Measurements from ENCODE around the gene LRRC4.

DNA sequence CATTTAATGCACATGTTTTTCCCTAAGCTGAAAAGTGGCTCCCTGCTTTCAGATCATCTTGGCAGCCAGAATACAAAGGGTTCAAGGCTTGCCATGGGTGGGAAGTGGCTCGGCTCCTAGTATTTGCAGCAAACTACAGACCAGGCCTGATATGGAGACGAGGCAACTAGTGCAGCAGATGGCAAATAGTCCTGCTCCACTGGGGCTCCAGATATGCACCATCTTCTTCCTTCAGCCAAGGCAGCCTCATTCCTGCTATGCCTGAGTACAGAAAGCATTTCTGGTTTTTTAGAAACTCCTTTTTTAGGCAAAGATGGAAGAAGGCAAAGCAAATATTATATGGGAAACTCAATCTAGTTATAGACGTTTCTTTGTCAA is 23.9 kb downstream of the LRRC4 start:
- TF ChIP-seq, protein P1, sequence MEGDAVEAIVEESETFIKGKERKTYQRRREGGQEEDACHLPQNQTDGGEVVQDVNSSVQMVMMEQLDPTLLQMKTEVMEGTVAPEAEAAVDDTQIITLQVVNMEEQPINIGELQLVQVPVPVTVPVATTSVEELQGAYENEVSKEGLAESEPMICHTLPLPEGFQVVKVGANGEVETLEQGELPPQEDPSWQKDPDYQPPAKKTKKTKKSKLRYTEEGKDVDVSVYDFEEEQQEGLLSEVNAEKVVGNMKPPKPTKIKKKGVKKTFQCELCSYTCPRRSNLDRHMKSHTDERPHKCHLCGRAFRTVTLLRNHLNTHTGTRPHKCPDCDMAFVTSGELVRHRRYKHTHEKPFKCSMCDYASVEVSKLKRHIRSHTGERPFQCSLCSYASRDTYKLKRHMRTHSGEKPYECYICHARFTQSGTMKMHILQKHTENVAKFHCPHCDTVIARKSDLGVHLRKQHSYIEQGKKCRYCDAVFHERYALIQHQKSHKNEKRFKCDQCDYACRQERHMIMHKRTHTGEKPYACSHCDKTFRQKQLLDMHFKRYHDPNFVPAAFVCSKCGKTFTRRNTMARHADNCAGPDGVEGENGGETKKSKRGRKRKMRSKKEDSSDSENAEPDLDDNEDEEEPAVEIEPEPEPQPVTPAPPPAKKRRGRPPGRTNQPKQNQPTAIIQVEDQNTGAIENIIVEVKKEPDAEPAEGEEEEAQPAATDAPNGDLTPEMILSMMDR (IDR thresholded peaks at IDR 0.05; ENCODE audit: extremely low read depth in 1 of 2, insufficient read depth in 1 of 2, low read depth in 1 of 2, low read length in 2 of 2): no peak
- TF ChIP-seq POLR2A (IDR thresholded peaks at IDR 0.05; ENCODE audit: low read depth, low read length) (no peak), POLR2AphosphoS5 (IDR thresholded peaks at IDR 0.05; ENCODE audit: insufficient read depth, low read depth, low read length) (no peak), EZH2 (IDR thresholded peaks at IDR 0.05; ENCODE audit: borderline replicate concordance, low read depth, low read length, severe bottlenecking) (no peak), JUN (IDR thresholded peaks at IDR 0.05; ENCODE audit: borderline replicate concordance, insufficient read depth, insufficient read length, low read depth) (no peak), GATA2 (IDR thresholded peaks at IDR 0.05; ENCODE audit: insufficient read depth, insufficient read length, low read depth, low read length) (no peak), MYC (IDR thresholded peaks at IDR 0.05; ENCODE audit: low read depth, low read length) (no peak), FOS (IDR thresholded peaks at IDR 0.05; ENCODE audit: borderline replicate concordance, insufficient read depth, low read length) (no peak)
- TF ChIP-seq, protein P2, sequence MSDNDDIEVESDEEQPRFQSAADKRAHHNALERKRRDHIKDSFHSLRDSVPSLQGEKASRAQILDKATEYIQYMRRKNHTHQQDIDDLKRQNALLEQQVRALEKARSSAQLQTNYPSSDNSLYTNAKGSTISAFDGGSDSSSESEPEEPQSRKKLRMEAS (IDR thresholded peaks at IDR 0.05; ENCODE audit: insufficient read depth, insufficient read length): no peak
